COLO829 (cell line): ENCODE results near the gene OR6B1.
"Not testable (repeated sequence)": the region's sequence is repeated elsewhere in the genome, so short reads cannot be mapped to it uniquely, and the experiment has no call there.

Source experiments
- DNase-seq: peaks from one replicate; pipeline ENCODE4 v3.0.0; 2012; ENCODE audit warnings: low spot score

OR6B1 gene

DNA sequence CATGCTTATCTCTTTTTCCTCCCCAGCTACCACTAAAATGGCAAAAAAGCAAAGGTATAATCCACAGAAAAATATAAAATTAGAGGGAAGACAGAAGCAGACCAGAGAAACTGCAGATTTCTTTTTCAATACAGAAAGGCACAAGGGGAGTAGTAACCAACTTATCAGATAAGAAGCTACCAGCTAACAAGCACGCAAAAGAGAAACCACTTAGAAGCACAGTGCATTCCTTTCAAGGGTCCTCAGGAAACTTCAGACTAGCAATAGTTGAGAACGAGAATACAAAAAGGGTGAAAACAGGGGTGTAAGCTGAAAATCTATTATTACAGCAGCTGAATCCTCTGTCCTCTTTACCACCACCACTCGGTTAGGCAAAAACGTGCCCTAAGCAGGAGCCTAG lies 38.8 kb downstream of the OR6B1 start:
- DNase-seq = no peak

DNA sequence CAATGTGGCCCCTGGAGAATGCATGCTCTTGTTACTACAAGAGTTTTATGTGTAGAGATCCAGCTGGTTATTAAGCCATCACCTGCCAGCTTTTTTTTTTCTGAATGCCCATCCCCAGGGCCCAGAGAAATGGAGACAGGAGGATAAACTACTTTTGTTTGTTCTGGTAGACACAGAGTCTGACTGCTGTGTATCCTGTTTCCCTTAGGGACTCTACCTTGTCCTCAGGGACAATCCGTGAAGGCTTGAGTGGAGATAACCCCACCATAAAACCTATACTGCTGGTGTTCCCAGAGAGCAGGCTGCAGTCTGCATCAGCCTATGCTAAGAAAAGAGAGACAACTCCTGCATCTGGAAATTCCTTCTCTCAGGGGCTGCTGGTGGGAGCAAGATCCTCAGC lies 48.5 kb downstream of the OR6B1 start, which contains the start of gene OR2A5:
TSS of gene OR2A5 (plus strand) at position 301 of the 400 bp plus-strand sequence. CDS start 1,454 bp downstream, outside the sequence.
- no peak for DNase-seq

DNA sequence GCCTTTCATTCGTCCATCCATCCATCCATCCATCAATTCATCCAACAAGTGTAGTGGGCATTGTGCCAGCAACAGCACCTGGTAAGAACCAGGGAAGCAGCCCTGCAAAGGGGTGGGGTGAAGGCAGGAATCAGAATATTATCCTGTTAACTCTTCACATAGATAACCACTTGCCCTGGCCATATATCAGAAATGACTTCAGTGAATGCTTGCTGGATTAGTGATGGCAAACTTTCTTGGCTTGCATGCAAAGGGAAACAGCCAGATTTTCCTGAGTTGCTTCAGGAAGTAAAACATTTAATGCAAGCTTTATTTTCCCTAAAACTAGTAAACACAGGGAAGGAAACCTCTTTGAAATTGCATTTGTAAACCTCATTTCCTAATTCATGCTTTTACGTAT lies 49.4 kb downstream of the OR6B1 start:
- DNase-seq = no peak

DNA sequence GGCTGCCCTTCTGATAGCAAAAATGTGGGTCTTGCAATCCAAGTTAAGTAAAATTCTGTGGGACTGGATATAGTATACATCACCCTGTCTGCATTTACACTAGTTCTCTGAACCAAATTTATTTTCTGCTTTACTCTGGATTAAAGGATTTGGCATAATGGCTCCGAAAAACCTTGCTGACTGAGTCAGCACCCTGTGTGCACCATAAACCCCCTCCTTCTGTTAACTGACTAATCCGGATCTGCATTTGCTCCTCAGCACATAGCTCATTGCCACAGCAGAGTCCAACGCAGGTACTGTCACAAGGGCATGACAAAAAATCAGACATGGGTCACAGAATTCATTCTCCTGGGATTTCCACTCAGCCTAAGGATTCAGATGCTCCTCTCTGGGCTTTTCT lies 50.0 kb downstream of the OR6B1 start:
- no peak for DNase-seq

DNA sequence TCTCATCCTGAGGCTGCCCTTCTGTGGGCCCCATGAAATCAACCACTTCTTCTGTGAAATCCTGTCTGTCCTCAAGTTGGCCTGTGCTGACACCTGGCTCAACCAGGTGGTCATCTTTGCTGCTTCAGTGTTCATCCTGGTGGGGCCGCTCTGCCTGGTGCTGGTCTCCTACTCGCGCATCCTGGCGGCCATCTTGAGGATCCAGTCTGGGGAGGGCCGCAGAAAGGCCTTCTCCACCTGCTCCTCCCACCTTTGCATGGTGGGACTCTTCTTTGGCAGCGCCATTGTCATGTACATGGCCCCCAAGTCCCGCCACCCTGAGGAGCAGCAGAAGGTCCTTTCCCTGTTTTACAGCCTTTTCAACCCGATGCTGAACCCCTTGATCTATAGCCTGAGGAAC lies 50.8 kb downstream of the OR6B1 start:
- not testable (repeated sequence) for DNase-seq

DNA sequence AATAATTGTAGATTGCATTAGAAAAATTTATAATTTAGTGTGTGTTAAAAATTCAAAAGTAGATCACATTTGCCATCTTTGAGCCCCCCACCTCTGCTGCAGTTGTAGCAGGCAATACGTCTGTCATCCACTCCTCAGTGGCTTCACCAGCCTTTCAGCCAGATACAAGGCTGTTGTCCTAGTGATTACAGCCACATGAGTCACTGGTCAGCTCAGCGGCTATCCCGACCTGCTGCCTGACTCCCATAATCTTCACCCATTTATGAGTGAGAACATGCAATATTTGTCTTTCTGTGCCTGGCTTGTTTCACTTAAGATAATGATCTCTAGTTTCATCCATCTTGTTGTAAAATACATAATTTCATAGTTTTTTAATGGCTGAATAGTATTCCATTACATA lies 57.8 kb downstream of the OR6B1 start:
- peak; percentile 32 for DNase-seq
